Measurements from ENCODE around the gene BLZF1.
A peak's percentile ranks its signal among the peaks of the same experiment; 100 is the strongest.

BLZF1 gene, protein sequence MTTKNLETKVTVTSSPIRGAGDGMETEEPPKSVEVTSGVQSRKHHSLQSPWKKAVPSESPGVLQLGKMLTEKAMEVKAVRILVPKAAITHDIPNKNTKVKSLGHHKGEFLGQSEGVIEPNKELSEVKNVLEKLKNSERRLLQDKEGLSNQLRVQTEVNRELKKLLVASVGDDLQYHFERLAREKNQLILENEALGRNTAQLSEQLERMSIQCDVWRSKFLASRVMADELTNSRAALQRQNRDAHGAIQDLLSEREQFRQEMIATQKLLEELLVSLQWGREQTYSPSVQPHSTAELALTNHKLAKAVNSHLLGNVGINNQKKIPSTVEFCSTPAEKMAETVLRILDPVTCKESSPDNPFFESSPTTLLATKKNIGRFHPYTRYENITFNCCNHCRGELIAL

DNA sequence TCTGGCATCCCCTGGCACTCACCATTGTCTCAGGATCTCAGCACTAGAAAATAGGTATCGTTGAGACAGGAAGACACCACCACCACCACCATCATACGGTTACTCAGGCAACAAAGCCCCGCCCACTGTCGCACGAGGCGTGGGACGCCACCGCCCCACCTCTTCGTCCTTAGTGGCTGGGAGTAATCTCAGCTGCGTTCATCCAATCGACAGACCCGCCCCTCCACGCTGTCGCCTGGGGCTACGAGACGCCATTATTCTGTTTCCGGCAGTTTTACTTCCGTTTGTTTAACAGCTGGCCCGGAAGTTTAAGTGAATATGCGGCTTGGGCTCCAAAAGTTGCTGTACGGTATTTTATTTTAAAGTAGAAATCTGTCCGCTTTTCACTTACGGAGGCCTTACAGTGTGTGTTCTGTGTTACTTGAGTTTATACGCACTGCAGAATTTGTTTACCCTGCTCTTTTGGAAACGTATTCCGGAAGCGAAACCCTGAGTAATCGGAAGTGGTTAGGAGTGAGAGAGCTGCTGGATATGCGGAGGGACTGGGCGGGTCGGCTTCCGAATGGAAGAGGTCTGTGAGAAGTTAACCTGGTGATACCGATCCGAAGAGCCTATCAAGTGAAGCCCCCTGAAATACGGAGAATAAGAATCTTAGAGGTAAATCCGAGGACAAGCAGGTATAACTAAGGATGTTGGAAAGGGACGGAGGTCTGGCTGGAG lies at the start of gene BLZF1, which contains the start of gene NME7:
TSS of gene BLZF1 (plus strand) at position 510 of the 720 bp plus-strand sequence. CDS start 1,328 bp downstream, outside the sequence.
TSS of gene NME7 (minus strand) at position 112 of the 720 bp plus-strand sequence. CDS start at position 25, 87 bp downstream.
- peak; percentile 85 for DNase-seq (ENCODE audit: low read depth)
- H3K4me3 ChIP-seq (ENCODE audit: low read length) = peak within 1 kb of the TSS; percentile 95
- TF ChIP-seq, protein P1, sequence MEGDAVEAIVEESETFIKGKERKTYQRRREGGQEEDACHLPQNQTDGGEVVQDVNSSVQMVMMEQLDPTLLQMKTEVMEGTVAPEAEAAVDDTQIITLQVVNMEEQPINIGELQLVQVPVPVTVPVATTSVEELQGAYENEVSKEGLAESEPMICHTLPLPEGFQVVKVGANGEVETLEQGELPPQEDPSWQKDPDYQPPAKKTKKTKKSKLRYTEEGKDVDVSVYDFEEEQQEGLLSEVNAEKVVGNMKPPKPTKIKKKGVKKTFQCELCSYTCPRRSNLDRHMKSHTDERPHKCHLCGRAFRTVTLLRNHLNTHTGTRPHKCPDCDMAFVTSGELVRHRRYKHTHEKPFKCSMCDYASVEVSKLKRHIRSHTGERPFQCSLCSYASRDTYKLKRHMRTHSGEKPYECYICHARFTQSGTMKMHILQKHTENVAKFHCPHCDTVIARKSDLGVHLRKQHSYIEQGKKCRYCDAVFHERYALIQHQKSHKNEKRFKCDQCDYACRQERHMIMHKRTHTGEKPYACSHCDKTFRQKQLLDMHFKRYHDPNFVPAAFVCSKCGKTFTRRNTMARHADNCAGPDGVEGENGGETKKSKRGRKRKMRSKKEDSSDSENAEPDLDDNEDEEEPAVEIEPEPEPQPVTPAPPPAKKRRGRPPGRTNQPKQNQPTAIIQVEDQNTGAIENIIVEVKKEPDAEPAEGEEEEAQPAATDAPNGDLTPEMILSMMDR (conservative IDR thresholded peaks at IDR 0.05; ENCODE audit: low read depth, low read length) = no peak

DNA sequence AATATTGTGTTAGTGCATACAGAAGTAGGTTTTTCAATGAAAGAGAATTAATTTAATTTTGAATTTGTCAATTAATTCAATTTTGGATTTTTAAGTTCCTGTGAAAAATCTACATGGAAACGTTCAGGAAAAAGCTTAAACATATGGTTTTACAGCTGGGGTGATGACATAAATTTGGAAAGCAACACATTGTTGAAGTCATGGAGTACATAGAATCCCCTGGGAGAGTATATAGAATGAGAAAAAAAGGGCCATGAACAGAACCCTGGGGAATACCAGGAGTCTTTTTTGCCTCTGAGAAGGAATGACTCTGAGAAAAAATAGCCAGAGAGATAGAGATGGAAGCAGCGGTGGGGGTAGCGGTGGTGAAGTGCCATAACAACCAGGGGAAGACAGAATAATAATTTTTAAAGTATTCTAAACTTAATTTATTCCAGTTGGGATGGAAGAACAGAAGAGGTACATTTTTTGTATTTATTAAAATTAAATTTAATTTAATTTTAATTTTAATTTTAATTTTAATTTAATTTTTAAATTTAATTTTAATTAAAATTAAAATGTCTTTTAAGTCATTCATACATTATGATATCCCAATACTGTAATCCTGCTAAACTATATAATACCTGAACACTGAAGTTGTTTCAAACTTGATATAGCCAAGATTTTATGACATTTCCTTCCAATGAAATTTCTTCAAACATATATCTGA lies 49.3 kb upstream of the BLZF1 start:
- TF ChIP-seq, protein P1 (conservative IDR thresholded peaks at IDR 0.05; ENCODE audit: low read depth, low read length) = no peak
- H3K4me3 ChIP-seq (ENCODE audit: low read length) = no peak overlapping the region
- DNase-seq (ENCODE audit: low read depth) = no peak

DNA sequence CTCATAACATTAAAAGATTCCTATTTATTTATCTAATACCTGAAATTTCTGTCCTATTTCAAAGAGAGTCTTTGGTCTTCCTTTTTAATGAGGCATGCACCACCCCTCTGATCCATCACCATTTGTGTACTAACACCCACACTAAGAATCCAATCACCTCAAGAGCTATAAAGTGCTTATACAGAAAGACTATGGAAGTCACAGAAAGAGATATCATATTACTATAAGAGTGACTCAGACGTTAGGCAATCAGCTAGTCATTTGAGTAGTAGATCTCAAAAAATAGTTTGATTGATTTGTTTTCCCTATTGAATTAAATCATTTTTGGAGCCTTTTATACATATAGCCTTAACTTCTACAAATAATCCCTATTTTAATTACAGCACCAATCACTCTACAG lies 46.5 kb upstream of the BLZF1 start:
- TF ChIP-seq, protein P1 (conservative IDR thresholded peaks at IDR 0.05; ENCODE audit: low read depth, low read length) = no peak
- H3K4me3 ChIP-seq (ENCODE audit: low read length) = no peak overlapping the region
- DNase-seq (ENCODE audit: low read depth) = peak; percentile 9

GRCh38 chr1:169322138-169322537 lies 45.9 kb upstream of the BLZF1 start:
- no peak overlapping the region for H3K4me3 ChIP-seq (ENCODE audit: low read length)
- no peak for DNase-seq (ENCODE audit: low read depth)
- TF ChIP-seq, protein P1 (conservative IDR thresholded peaks at IDR 0.05; ENCODE audit: low read depth, low read length) = no peak

- TF ChIP-seq, protein P1 (conservative IDR thresholded peaks at IDR 0.05; ENCODE audit: low read depth, low read length) = no peak
- no peak for DNase-seq (ENCODE audit: low read depth)
- no peak overlapping the region for H3K4me3 ChIP-seq (ENCODE audit: low read length)
Observed at GRCh38 chr1:169325117-169325516, 42.9 kb upstream of the BLZF1 start.

- H3K4me3 ChIP-seq (ENCODE audit: low read length) = no peak overlapping the region
- no peak for DNase-seq (ENCODE audit: low read depth)
- TF ChIP-seq, protein P1 (conservative IDR thresholded peaks at IDR 0.05; ENCODE audit: low read depth, low read length) = no peak
Observed at GRCh38 chr1:169326261-169326955, 41.6 kb upstream of the BLZF1 start.

Measured in retinal pigment epithelial cell (primary cell).